HepG2 (cell line): ENCODE results near the gene HYOU1. TPM values are rescaled to one million over a fixed set of nuclear protein-coding genes. Genes with fewer than 3 reads are reported as not detected.

ENCODE experiments used
- AGO1 ChIP-seq: fragments of 200-400 bp; formaldehyde crosslinking; IDR thresholded peaks from 2 replicates; pipeline ENCODE4 v1.6.1; 2017; ENCODE audit warnings: mild to moderate bottlenecking, low read depth, low read length, moderate library complexity; ENCODE audit not compliant: poor library complexity, severe bottlenecking
- EED ChIP-seq: sonication (generic); formaldehyde crosslinking; IDR thresholded peaks from 2 replicates; pipeline ENCODE4 v1.5.0; 2020; ENCODE audit warnings: mild to moderate bottlenecking, missing genetic modification reagents
- ETV5 ChIP-seq: IDR thresholded peaks from 2 replicates; pipeline ENCODE4 v1.6.1; 2018; ENCODE audit warnings: missing biosample characterization, missing genetic modification reagents, inconsistent platforms, borderline replicate concordance
- MTA3 ChIP-seq: sonication (generic); formaldehyde crosslinking; IDR thresholded peaks from 2 replicates; pipeline ENCODE4 v1.4.0; 2020; ENCODE audit warnings: missing genetic modification reagents
- RELA ChIP-seq: sonication (generic); formaldehyde crosslinking; IDR thresholded peaks from 2 replicates; pipeline ENCODE4 v1.4.0; 2020; ENCODE audit warnings: missing genetic modification reagents
- SALL1 ChIP-seq: sonication (generic); formaldehyde crosslinking; IDR thresholded peaks from 2 replicates; pipeline ENCODE4 v1.8.0; 2022; ENCODE audit warnings: mild to moderate bottlenecking, missing genetic modification reagents
- SIX1 ChIP-seq: sonication (generic); formaldehyde crosslinking; IDR thresholded peaks from 2 replicates; pipeline ENCODE4 v1.4.0; 2020; ENCODE audit warnings: missing genetic modification reagents, borderline replicate concordance
- SP1 ChIP-seq, 2 experiments: fragments of 450-650 bp in 1 of 2; sonication (generic) in 1 of 2; formaldehyde crosslinking in 1 of 2; IDR thresholded peaks; 2 replicates each; pipeline versions ENCODE4 v1.4.0 to v1.6.1; 2016 to 2020; ENCODE audit warnings: missing genetic modification reagents in 1 of 2
- SPEN ChIP-seq: sonication (generic); formaldehyde crosslinking; IDR thresholded peaks from 2 replicates; pipeline ENCODE4 v1.5.1; 2020; ENCODE audit warnings: low read depth, mild to moderate bottlenecking, missing genetic modification reagents
- TBL1XR1 ChIP-seq: fragments of 150-350 bp; IDR thresholded peaks from 2 replicates; pipeline ENCODE4 v1.6.1; 2014; ENCODE audit warnings: borderline replicate concordance, low read length; ENCODE audit not compliant: partially characterized antibody
- TEAD2 ChIP-seq: sonication (generic); formaldehyde crosslinking; IDR thresholded peaks from 2 replicates; pipeline ENCODE4 v1.9.0; 2021; ENCODE audit warnings: missing genetic modification reagents
- ZBTB8A ChIP-seq: sonication (generic); formaldehyde crosslinking; IDR thresholded peaks from 2 replicates; pipeline ENCODE4 v1.4.0; 2020; ENCODE audit warnings: mild to moderate bottlenecking, low read depth, missing genetic modification reagents, borderline replicate concordance
- ZMYM2 ChIP-seq: sonication (generic); formaldehyde crosslinking; IDR thresholded peaks from 2 replicates; pipeline ENCODE4 v1.8.0; 2022; ENCODE audit warnings: mild to moderate bottlenecking, missing genetic modification reagents
- ZNF274 ChIP-seq: sonication (generic); formaldehyde crosslinking; IDR thresholded peaks from 2 replicates; pipeline ENCODE4 v1.5.1; 2020; ENCODE audit warnings: mild to moderate bottlenecking, missing genetic modification reagents
- ZNF567 ChIP-seq: sonication (generic); formaldehyde crosslinking; IDR thresholded peaks from 2 replicates; pipeline ENCODE4 v1.8.1; 2023; ENCODE audit warnings: mild to moderate bottlenecking, missing genetic modification reagents, borderline replicate concordance
- polyA plus RNA-seq, 8 experiments: library from polyadenylated mRNA; depleted of rRNA in 3 of 8; stranded (reverse) in 7 of 8; unstranded in 1 of 8; fragments of >200 nt; fragmentation: Illumina TruSeq in 4 of 8; extraction: Trizol in 4 of 8; gene quantifications; 2 replicates each; pipeline versions ENCODE4 v1.2.1 to v1.2.3, GENCODE V29; 2011 to 2016; ENCODE audit warnings: low read depth in 4 of 8, missing spikeins in 1 of 8, mixed read lengths in 1 of 8; ENCODE audit not compliant: insufficient read depth in 1 of 8
- total RNA-seq, 5 experiments: library from RNA; depleted of rRNA; stranded (reverse); fragments of >200 nt; fragmentation: Illumina TruSeq; extraction: Trizol; gene quantifications; 2 replicates each; pipeline ENCODE4 v1.2.3, GENCODE V29; 2016; ENCODE audit warnings: low read depth in 1 of 5
- TF ChIP-seq, protein P1 (sequence below): sonication (generic); formaldehyde crosslinking; IDR thresholded peaks from 2 replicates; pipeline ENCODE4 v1.8.0; 2022; ENCODE audit warnings: missing genetic modification reagents, mild to moderate bottlenecking, borderline replicate concordance
- TF ChIP-seq, protein P2 (sequence below): sonication (generic); formaldehyde crosslinking; IDR thresholded peaks from 2 replicates; pipeline ENCODE4 v1.9.0; 2021; ENCODE audit warnings: missing genetic modification reagents, borderline replicate concordance
- TF ChIP-seq, protein P3 (sequence below): sonication (generic); formaldehyde crosslinking; IDR thresholded peaks from 2 replicates; pipeline ENCODE4 v1.8.1; 2023; ENCODE audit warnings: missing genetic modification reagents, inconsistent platforms, borderline replicate concordance
- TF ChIP-seq, protein P4 (sequence below): IDR thresholded peaks from 2 replicates; pipeline ENCODE4 v1.6.1; 2018; ENCODE audit warnings: missing genetic modification reagents, mild to moderate bottlenecking, missing compliant biosample characterization
- TF ChIP-seq, protein P5 (sequence below): sonication (generic); formaldehyde crosslinking; IDR thresholded peaks from 2 replicates; pipeline ENCODE4 v1.4.0; 2020; ENCODE audit warnings: mild to moderate bottlenecking, missing genetic modification reagents

The HYOU1 gene
- total and polyA plus RNA-seq, 2 of the 13 experiments (the other 11 are each of a cell fraction or from before 2014, with no cell fraction given): 127 to 155 TPM

DNA sequence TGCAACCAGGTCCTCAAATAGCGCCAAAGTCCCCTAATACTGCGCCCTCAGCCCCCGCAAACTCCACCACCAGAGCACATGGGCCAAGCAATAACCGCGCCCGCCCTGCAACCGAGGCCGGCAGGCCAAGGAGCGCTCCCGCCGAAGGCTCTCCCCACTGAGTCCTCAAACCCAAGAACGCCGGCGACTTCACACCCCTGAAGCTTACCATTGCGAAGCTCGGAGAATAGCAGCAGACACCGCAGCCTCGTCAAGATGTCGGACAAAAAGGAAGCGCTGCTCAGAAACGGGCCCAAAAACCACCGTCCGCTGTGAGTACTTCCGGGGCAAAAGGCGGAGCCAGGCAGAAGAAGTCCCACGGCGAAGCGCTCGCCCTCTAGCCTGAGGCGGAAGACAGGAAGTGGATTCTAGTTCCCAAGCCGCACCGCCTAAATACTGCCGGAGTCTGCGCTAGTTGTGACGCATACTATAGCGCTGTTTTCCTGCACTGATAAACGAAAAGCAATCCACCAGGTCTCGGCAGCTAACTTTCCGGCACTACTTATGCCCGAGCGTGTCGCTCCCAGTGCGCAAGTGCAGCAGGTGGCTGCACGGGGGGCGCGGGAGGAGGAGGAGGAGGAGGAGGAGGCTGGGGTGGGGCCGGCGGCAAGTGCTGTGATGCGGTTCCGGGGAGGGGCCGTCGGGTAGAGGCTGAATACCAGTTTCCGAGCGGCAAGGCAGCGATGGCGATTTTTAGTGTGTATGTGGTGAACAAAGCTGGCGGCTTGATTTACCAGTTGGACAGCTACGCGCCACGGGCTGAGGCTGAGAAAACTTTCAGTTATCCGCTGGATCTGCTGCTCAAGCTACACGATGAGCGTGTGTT lies 38.7 kb downstream of the HYOU1 start, which contains the start of the genes RPS25 and TRAPPC4 (continued):
- TF ChIP-seq, protein P1, sequence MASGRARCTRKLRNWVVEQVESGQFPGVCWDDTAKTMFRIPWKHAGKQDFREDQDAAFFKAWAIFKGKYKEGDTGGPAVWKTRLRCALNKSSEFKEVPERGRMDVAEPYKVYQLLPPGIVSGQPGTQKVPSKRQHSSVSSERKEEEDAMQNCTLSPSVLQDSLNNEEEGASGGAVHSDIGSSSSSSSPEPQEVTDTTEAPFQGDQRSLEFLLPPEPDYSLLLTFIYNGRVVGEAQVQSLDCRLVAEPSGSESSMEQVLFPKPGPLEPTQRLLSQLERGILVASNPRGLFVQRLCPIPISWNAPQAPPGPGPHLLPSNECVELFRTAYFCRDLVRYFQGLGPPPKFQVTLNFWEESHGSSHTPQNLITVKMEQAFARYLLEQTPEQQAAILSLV (CRISPR knock-in tag): peak; percentile 40; the same call in 1 of the 2 replicates
- TF ChIP-seq EED (CRISPR knock-in tag): peak; percentile 86
- TF ChIP-seq ZNF567 (CRISPR knock-in tag): 0 out of 2 replicates have a peak, but pooled peaks have one; percentile 89
- TF ChIP-seq SIX1 (CRISPR knock-in tag): 0 out of 2 replicates have a peak, but pooled peaks have one; percentile 11
- TF ChIP-seq ZMYM2: no peak
- TF ChIP-seq SPEN (CRISPR knock-in tag): peak; percentile 96
- no peak for TF ChIP-seq ZBTB8A (CRISPR knock-in tag)
- no peak for TF ChIP-seq SP1 (IDR thresholded peaks at IDR 0.05)
- peak; percentile 89 for TF ChIP-seq SP1 (CRISPR knock-in tag; IDR thresholded peaks at IDR 0.05)
- peak; percentile 75 for TF ChIP-seq ETV5 (CRISPR knock-in tag)
- no peak for TF ChIP-seq MTA3
- TF ChIP-seq TBL1XR1: no peak
- TF ChIP-seq, protein P2, sequence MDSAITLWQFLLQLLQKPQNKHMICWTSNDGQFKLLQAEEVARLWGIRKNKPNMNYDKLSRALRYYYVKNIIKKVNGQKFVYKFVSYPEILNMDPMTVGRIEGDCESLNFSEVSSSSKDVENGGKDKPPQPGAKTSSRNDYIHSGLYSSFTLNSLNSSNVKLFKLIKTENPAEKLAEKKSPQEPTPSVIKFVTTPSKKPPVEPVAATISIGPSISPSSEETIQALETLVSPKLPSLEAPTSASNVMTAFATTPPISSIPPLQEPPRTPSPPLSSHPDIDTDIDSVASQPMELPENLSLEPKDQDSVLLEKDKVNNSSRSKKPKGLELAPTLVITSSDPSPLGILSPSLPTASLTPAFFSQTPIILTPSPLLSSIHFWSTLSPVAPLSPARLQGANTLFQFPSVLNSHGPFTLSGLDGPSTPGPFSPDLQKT (CRISPR knock-in tag): no peak
- TF ChIP-seq, protein P3, sequence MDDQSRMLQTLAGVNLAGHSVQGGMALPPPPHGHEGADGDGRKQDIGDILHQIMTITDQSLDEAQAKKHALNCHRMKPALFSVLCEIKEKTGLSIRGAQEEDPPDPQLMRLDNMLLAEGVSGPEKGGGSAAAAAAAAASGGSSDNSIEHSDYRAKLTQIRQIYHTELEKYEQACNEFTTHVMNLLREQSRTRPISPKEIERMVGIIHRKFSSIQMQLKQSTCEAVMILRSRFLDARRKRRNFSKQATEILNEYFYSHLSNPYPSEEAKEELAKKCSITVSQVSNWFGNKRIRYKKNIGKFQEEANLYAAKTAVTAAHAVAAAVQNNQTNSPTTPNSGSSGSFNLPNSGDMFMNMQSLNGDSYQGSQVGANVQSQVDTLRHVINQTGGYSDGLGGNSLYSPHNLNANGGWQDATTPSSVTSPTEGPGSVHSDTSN (CRISPR knock-in tag): no peak
- peak; percentile 49 for TF ChIP-seq AGO1
- TF ChIP-seq RELA (CRISPR knock-in tag): no peak
- peak; percentile 84 for TF ChIP-seq SALL1
- 0 out of 2 replicates have a peak, but pooled peaks have one; percentile 13 for TF ChIP-seq ZNF274 (CRISPR knock-in tag)
- TF ChIP-seq, protein P4, sequence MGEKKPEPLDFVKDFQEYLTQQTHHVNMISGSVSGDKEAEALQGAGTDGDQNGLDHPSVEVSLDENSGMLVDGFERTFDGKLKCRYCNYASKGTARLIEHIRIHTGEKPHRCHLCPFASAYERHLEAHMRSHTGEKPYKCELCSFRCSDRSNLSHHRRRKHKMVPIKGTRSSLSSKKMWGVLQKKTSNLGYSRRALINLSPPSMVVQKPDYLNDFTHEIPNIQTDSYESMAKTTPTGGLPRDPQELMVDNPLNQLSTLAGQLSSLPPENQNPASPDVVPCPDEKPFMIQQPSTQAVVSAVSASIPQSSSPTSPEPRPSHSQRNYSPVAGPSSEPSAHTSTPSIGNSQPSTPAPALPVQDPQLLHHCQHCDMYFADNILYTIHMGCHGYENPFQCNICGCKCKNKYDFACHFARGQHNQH: peak; percentile 51; the same call in 1 of the 2 replicates
- no peak for TF ChIP-seq TEAD2 (CRISPR knock-in tag)
- TF ChIP-seq, protein P5, sequence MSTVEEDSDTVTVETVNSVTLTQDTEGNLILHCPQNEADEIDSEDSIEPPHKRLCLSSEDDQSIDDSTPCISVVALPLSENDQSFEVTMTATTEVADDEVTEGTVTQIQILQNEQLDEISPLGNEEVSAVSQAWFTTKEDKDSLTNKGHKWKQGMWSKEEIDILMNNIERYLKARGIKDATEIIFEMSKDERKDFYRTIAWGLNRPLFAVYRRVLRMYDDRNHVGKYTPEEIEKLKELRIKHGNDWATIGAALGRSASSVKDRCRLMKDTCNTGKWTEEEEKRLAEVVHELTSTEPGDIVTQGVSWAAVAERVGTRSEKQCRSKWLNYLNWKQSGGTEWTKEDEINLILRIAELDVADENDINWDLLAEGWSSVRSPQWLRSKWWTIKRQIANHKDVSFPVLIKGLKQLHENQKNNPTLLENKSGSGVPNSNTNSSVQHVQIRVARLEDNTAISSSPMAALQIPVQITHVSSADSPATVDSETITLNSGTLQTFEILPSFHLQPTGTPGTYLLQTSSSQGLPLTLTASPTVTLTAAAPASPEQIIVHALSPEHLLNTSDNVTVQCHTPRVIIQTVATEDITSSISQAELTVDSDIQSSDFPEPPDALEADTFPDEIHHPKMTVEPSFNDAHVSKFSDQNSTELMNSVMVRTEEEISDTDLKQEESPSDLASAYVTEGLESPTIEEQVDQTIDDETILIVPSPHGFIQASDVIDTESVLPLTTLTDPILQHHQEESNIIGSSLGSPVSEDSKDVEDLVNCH (CRISPR knock-in tag): no peak
